Loucy (cell line): Measurements from ENCODE around the gene PTPRC.

Experiments used
- H2AFZ ChIP-seq: fragments of 200-600 bp; sonication (generic); 2 replicates; pipeline ENCODE4 v1.6.0; 2016; ENCODE audit warnings: antibody characterized with exemption, mild to moderate bottlenecking, low read length, moderate library complexity
- H3F3A ChIP-seq: fragments of 200-600 bp; 2 replicates; pipeline ENCODE4 v1.6.0; 2016; ENCODE audit warnings: antibody characterized with exemption, low read depth, mild to moderate bottlenecking
- H3K27me3 ChIP-seq: fragments of 200-600 bp; sonication (generic); 2 replicates; pipeline ENCODE4 v1.6.1; 2014; ENCODE audit warnings: low read length, mild to moderate bottlenecking; ENCODE audit not compliant: insufficient read depth, poor library complexity, severe bottlenecking
- H3K36me3 ChIP-seq: fragments of 200-600 bp; sonication (generic); 2 replicates; pipeline ENCODE4 v1.6.1; 2016; ENCODE audit warnings: low read length; ENCODE audit not compliant: insufficient read depth
- H3K4me1 ChIP-seq: fragments of 200-600 bp; sonication (generic); 2 replicates; pipeline ENCODE4 v1.5.1; 2014; ENCODE audit warnings: low read length, mild to moderate bottlenecking; ENCODE audit not compliant: insufficient read depth, poor library complexity, severe bottlenecking
- H3K4me2 ChIP-seq: fragments of 200-600 bp; sonication (generic); 2 replicates; pipeline ENCODE4 v1.6.0; 2014; ENCODE audit warnings: antibody characterized with exemption, low read length, low read depth, mild to moderate bottlenecking; ENCODE audit not compliant: poor library complexity, severe bottlenecking
- H3K4me3 ChIP-seq: fragments of 200-600 bp; sonication (generic); 2 replicates; pipeline ENCODE4 v1.5.1; 2014; ENCODE audit warnings: low read length, mild to moderate bottlenecking, mixed read lengths; ENCODE audit not compliant: poor library complexity, severe bottlenecking
- H3K79me2 ChIP-seq: fragments of 200-600 bp; sonication (generic); 2 replicates; pipeline ENCODE4 v1.6.1; 2014; ENCODE audit warnings: low read length; ENCODE audit not compliant: insufficient read depth
- H3K9ac ChIP-seq: fragments of 200-600 bp; sonication (generic); 2 replicates; pipeline ENCODE4 v1.6.0; 2014; ENCODE audit warnings: mild to moderate bottlenecking, low read depth, low read length, moderate library complexity; ENCODE audit not compliant: poor library complexity, severe bottlenecking
- H3K9me2 ChIP-seq: fragments of 200-600 bp; sonication (generic); replicated peaks from 2 replicates; pipeline ENCODE4 v1.6.1; 2016; ENCODE audit warnings: low read depth, low read length, mixed read lengths
- H3K9me3 ChIP-seq: fragments of 200-600 bp; sonication (generic); 2 replicates; pipeline ENCODE4 v1.6.1; 2014; ENCODE audit warnings: mild to moderate bottlenecking, antibody characterized with exemption, low read length, low read depth; ENCODE audit not compliant: insufficient read depth
- H4K20me1 ChIP-seq: fragments of 200-600 bp; sonication (generic); 2 replicates; pipeline ENCODE4 v1.6.0; 2014; ENCODE audit warnings: antibody characterized with exemption, low read length, mild to moderate bottlenecking; ENCODE audit not compliant: insufficient read depth, poor library complexity, severe bottlenecking
- CTCF ChIP-seq: fragments of 200-600 bp; sonication (generic); conservative IDR thresholded peaks from 2 replicates; pipeline ENCODE4 v1.5.1; 2014; ENCODE audit warnings: mild to moderate bottlenecking, antibody characterized with exemption, low read length
- EZH2phosphoT487 ChIP-seq: fragments of 200-600 bp; IDR thresholded peaks from 2 replicates; pipeline ENCODE4 v1.6.1; 2018; ENCODE audit warnings: antibody characterized with exemption, mild to moderate bottlenecking, moderate library complexity, borderline replicate concordance

The PTPRC gene

GRCh38 chr1:198671136-198671535 lies 32.3 kb downstream of the PTPRC start:
- Histone ChIP-seq H3K36me3 (peaks cover 48% of the 10 kb centered on the region), H3F3A (peaks cover 23% of the 10 kb centered on the region), H3K9me3 (no peaks in the 10 kb centered on the region), H3K27me3 (no peaks in the 10 kb centered on the region), H3K79me2 (peaks cover 99% of the 10 kb centered on the region), H3K9me2 (no peaks in the 10 kb centered on the region), H3K4me3 (peak overlapping the region; percentile 39), H3K9ac (peak overlapping the region; percentile 7), H3K4me2 (peak overlapping the region; percentile 68), H3K4me1 (peaks cover 95% of the 10 kb centered on the region), H2AFZ (no peak overlapping the region), H4K20me1 (peaks cover 36% of the 10 kb centered on the region)
- no peak for TF ChIP-seq EZH2phosphoT487
- TF ChIP-seq CTCF: no peak

- Histone ChIP-seq H3K9me3 (no peaks in the 10 kb centered on the region), H3K27me3 (no peaks in the 10 kb centered on the region), H3K9me2 (no peaks in the 10 kb centered on the region), H3F3A (peaks cover 23% of the 10 kb centered on the region), H3K36me3 (peaks cover 43% of the 10 kb centered on the region), H2AFZ (no peak overlapping the region), H3K79me2 (peaks cover 99% of the 10 kb centered on the region), H3K4me3 (no peak overlapping the region), H3K4me2 (peak overlapping the region; percentile 68), H4K20me1 (peaks cover 31% of the 10 kb centered on the region), H3K9ac (no peak overlapping the region), H3K4me1 (peaks cover 96% of the 10 kb centered on the region)
- TF ChIP-seq EZH2phosphoT487 (no peak), CTCF (no peak)
Observed at GRCh38 chr1:198672124-198672523, 33.3 kb downstream of the PTPRC start.

GRCh38 chr1:198674009-198674408 lies 35.2 kb downstream of the PTPRC start:
- Histone ChIP-seq H3K4me1 (peaks cover 96% of the 10 kb centered on the region), H2AFZ (no peak overlapping the region), H3K9ac (peak overlapping the region; percentile 13), H3K27me3 (no peaks in the 10 kb centered on the region), H3F3A (peaks cover 6% of the 10 kb centered on the region; the same call in 1 of the 2 replicates), H3K4me2 (peak overlapping the region; percentile 68), H3K9me2 (no peaks in the 10 kb centered on the region), H4K20me1 (peaks cover 21% of the 10 kb centered on the region), H3K36me3 (peaks cover 51% of the 10 kb centered on the region), H3K4me3 (no peak overlapping the region), H3K9me3 (no peaks in the 10 kb centered on the region), H3K79me2 (peaks cover 99% of the 10 kb centered on the region)
- TF ChIP-seq CTCF: no peak
- TF ChIP-seq EZH2phosphoT487: no peak
